Esophagus muscularis mucosa (tissue), 4 donors: ENCODE results near the gene MSL3. TPM values are rescaled to one million over a fixed set of nuclear protein-coding genes. Genes with fewer than 3 reads are reported as not detected.

Experiments
- DNase-seq: peaks from one replicate; pipeline ENCODE4 v3.0.0-alpha.2; 2017; ENCODE audit errors: extremely low spot score
- H3K27ac ChIP-seq, 4 donors: fragments of 200-600 bp; sonication (generic); replicated peaks in 1 of 4; 1 replicate in 3 of 4; 2 replicates in 1 of 4; pipeline ENCODE4 v1.5.1; 2016 to 2019; ENCODE audit warnings: mild to moderate bottlenecking in 1 of 4
- H3K27me3 ChIP-seq, 4 donors: fragments of 200-600 bp; sonication (generic); one replicate each; pipeline versions ENCODE4 v1.5.1 to v1.6.0; 2016 to 2019
- H3K36me3 ChIP-seq, 4 donors: fragments of 200-600 bp; sonication (generic); one replicate each; pipeline ENCODE4 v1.5.1; 2016 to 2019
- H3K4me1 ChIP-seq, 4 donors: fragments of 200-600 bp; sonication (generic); one replicate each; pipeline ENCODE4 v1.5.1; 2016 to 2019
- H3K4me3 ChIP-seq, 4 donors: fragments of 200-600 bp; sonication (generic); 1 replicate in 2 of 4; 2 replicates in 2 of 4; pipeline ENCODE4 v1.5.1; 2016 to 2019; ENCODE audit warnings: mild to moderate bottlenecking in 4 of 4, moderate library complexity in 1 of 4
- H3K9me3 ChIP-seq, 4 donors: fragments of 200-600 bp; sonication (generic); 1 replicate in 3 of 4; 2 replicates in 1 of 4; pipeline ENCODE4 v1.5.1; 2016 to 2019
- EP300 ChIP-seq: sonication (generic); formaldehyde crosslinking; IDR thresholded peaks from one replicate; pipeline ENCODE4 v1.6.1; 2017; ENCODE audit warnings: antibody characterized with exemption
- POLR2A ChIP-seq: fragments of 450-650 bp; IDR thresholded peaks from one replicate; pipeline ENCODE4 v1.6.1; 2017; ENCODE audit warnings: antibody characterized with exemption, moderate library complexity, mild to moderate bottlenecking, low read depth
- POLR2AphosphoS5 ChIP-seq, 2 donors: sonication (generic); formaldehyde crosslinking; IDR thresholded peaks; one replicate each; pipeline ENCODE4 v1.6.1; 2017; ENCODE audit warnings: antibody characterized with exemption in 2 of 2
- WGBS: methylation state at CpG from one replicate; pipeline ENCODE4 v1.1.5; 2018; 5-methylcytosine and 5-hydroxymethylcytosine counted together
- intact Hi-C: fragments of 100-400 bp; cut with DNase I; formaldehyde crosslinking; loops from one replicate; pipeline ENCODE4 v1.15.1; 2023
- total RNA-seq, 4 donors: library from RNA; depleted of rRNA; stranded (reverse); fragments of >200 nt; gene quantifications; one replicate each; pipeline versions ENCODE4 v1.1.0 to v1.2.1, GENCODE V29; 2016
- TF ChIP-seq, protein P1 (sequence below), 3 experiments: fragments of 200-600 bp in 2 of 3; fragments of 450-650 bp in 1 of 3; sonication (generic) in 2 of 3; IDR thresholded peaks; one replicate each; pipeline ENCODE4 v1.5.1; 2017 to 2019; ENCODE audit warnings: antibody characterized with exemption in 3 of 3, mild to moderate bottlenecking in 2 of 3, moderate library complexity in 1 of 3

Gene MSL3
- total RNA-seq, 4 donors from 2014 or later: 21.0 to 32.0 (median 24.5) TPM

DNA sequence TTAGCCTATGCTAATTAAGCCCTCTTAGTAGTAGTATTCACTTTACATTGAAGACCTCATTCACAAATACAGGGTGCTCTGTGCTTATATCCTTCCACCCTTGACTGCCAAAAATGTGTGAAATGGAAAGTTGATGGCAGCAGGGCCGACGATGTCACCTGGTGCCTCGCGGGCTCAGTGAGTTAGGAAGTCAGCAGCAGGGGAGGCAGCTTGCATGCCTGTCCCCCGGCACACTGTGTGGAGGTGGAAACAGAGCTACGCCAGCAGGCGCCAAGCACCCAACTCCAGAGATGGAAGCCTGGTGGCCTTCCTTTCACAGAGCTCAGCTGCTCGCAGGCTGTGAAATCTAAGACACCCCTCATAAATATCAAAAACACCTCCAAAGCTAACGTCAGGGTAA, 8.4 kb downstream of the MSL3 start:
- H3K27me3 ChIP-seq: no peaks in the 10 kb centered on the region
- H3K4me1 ChIP-seq: peaks cover 0 to 4% (median 0%) of the 10 kb centered on the region in 4 donors
- H3K27ac ChIP-seq: no peak overlapping the region
- H3K36me3 ChIP-seq: peaks cover 8 to 80% (median 56%) of the 10 kb centered on the region in 4 donors
- H3K4me3 ChIP-seq: no peak overlapping the region
- no peak for DNase-seq
- TF ChIP-seq POLR2A (no peak), EP300 (no peak), POLR2AphosphoS5 (IDR thresholded peaks at IDR 0.05) (no peak)
- TF ChIP-seq, protein P1, sequence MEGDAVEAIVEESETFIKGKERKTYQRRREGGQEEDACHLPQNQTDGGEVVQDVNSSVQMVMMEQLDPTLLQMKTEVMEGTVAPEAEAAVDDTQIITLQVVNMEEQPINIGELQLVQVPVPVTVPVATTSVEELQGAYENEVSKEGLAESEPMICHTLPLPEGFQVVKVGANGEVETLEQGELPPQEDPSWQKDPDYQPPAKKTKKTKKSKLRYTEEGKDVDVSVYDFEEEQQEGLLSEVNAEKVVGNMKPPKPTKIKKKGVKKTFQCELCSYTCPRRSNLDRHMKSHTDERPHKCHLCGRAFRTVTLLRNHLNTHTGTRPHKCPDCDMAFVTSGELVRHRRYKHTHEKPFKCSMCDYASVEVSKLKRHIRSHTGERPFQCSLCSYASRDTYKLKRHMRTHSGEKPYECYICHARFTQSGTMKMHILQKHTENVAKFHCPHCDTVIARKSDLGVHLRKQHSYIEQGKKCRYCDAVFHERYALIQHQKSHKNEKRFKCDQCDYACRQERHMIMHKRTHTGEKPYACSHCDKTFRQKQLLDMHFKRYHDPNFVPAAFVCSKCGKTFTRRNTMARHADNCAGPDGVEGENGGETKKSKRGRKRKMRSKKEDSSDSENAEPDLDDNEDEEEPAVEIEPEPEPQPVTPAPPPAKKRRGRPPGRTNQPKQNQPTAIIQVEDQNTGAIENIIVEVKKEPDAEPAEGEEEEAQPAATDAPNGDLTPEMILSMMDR (IDR thresholded peaks at IDR 0.05): no peak
- WGBS: 88% methylated on average over 8 of the region's 9 CpGs
- no peaks in the 10 kb centered on the region for H3K9me3 ChIP-seq
- intact Hi-C loops: loop anchor here (5.0 kb wide), 1 partner anchor 39 kb away; no protein-coding TSS in a partner anchor

DNA sequence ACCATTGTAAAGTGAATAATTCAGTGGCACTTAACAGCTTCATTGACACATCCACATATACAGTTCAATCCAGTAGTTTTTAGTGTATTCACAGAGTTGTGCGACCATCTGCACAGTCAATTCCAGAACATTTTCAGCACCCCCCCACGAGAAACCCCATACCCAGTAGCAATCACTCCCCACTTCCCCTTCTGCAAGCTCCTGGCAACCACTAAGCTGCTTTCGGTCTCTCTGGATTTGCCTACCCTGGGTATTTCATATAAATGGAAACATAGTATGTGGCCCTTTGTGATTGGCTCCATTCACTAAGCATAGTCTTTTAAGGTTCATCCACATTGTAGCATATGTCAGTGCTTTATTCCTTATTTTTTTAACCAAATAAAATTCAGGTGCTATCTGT, 10.0 kb downstream of the MSL3 start:
- H3K4me3 ChIP-seq: no peak overlapping the region
- H3K27ac ChIP-seq: no peak overlapping the region
- peaks cover 8 to 80% (median 46%) of the 10 kb centered on the region in 4 donors for H3K36me3 ChIP-seq
- WGBS: 79% methylated on average over 3 of the region's 3 CpGs
- TF ChIP-seq EP300 (no peak), POLR2A (no peak), POLR2AphosphoS5 (IDR thresholded peaks at IDR 0.05) (no peak)
- TF ChIP-seq, protein P1 (IDR thresholded peaks at IDR 0.05): no peak
- peaks cover 0 to 4% (median 0%) of the 10 kb centered on the region in 4 donors for H3K4me1 ChIP-seq
- intact Hi-C loops: loop anchor here (5.0 kb wide), 1 partner anchor 41 kb away; no protein-coding TSS in a partner anchor
- no peak for DNase-seq
- no peaks in the 10 kb centered on the region for H3K27me3 ChIP-seq
- H3K9me3 ChIP-seq: no peaks in the 10 kb centered on the region

DNA sequence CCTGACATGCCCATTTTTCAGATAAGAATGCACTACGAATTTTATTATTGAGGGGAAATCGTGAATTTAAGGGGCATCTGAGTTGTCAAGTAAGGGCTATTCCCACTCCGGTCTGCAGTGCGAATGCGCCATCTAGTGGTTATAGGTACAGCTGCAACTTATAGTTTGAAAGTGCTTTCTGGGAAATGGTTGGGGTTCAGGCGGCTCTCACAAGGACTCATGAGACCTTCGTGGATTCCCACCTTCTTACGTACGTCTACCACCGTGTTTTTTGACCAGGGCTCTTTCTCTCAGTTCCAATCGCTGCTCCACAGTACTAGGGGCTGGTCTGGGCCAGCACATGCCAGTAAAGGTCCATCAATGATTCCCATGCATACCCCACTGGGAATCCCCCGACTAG, 12.3 kb downstream of the MSL3 start:
- Histone ChIP-seq H3K27ac (no peak overlapping the region), H3K9me3 (no peaks in the 10 kb centered on the region), H3K36me3 (peaks cover 3 to 68% (median 28%) of the 10 kb centered on the region in 4 donors), H3K27me3 (no peaks in the 10 kb centered on the region), H3K4me1 (peaks cover 0 to 4% (median 0%) of the 10 kb centered on the region in 4 donors), H3K4me3 (no peak overlapping the region)
- no peak for DNase-seq
- TF ChIP-seq POLR2A (no peak), EP300 (no peak), POLR2AphosphoS5 (IDR thresholded peaks at IDR 0.05) (no peak)
- TF ChIP-seq, protein P1 (IDR thresholded peaks at IDR 0.05): peak; percentile 72 to 83 (median 74)
- intact Hi-C loops: loop anchor here (2.0 to 5.0 kb wide), 2 partner anchors 238 to 628 kb away; no protein-coding TSS in a partner anchor
- WGBS: 16% methylated on average over 12 of the region's 12 CpGs

DNA sequence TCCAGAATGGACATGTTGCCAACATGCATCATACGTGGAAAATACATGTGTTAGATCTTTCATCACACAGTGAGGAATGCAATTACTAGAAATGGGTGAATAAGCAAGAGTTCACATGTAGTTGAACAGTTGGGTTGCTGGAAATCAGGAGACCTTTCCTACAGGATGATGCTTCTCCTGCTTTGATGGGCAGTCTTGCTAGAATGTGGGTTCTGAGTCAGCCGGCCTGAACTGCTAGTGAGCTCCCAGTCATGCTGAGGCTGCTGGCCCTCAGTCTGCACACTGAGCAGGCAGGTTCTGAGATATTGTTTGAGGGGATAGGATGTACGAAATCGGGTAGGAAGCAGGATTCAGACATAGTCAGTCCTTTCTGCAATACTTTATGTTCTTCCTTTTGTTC, 20.2 kb downstream of the MSL3 start:
- 84% methylated on average over 4 of the region's 4 CpGs for WGBS
- no peaks in the 10 kb centered on the region for H3K27me3 ChIP-seq
- H3K27ac ChIP-seq: no peak overlapping the region
- no peak overlapping the region for H3K4me3 ChIP-seq
- peaks cover 0 to 23% (median 10%) of the 10 kb centered on the region in 4 donors for H3K36me3 ChIP-seq
- intact Hi-C loops: no loop called here
- TF ChIP-seq EP300: no peak
- TF ChIP-seq, protein P1 (IDR thresholded peaks at IDR 0.05): no peak
- no peak for TF ChIP-seq POLR2AphosphoS5 (IDR thresholded peaks at IDR 0.05)
- TF ChIP-seq POLR2A: no peak
- H3K4me1 ChIP-seq: no peaks in the 10 kb centered on the region
- no peaks in the 10 kb centered on the region for H3K9me3 ChIP-seq
- DNase-seq: no peak

DNA sequence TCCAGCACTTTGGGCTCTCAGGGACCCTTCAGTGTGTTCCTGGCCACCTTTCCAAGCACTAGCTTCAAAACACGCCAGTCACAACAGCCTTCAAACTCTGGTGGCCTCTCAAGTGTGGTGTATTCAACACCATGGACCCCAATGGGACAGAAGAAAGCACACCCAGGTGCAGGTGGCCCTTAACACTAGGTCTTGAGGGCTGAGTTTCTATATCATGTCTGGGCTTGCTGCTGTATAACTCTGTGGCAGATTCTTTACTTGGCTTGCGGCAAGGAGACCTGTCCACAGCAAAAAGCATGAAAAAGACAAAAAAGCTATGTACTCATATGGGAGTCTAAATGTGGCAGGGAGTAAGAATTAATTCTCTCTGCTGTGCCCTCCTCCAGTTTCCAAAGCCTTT, 23.1 kb downstream of the MSL3 start:
- 93% methylated on average over 2 of the region's 2 CpGs for WGBS
- Histone ChIP-seq H3K4me3 (no peak overlapping the region), H3K27ac (no peak overlapping the region), H3K27me3 (no peaks in the 10 kb centered on the region), H3K36me3 (peaks cover 0 to 7% (median 1%) of the 10 kb centered on the region in 4 donors), H3K4me1 (no peaks in the 10 kb centered on the region), H3K9me3 (no peaks in the 10 kb centered on the region)
- no peak for DNase-seq
- intact Hi-C loops: no loop called here
- TF ChIP-seq POLR2AphosphoS5 (IDR thresholded peaks at IDR 0.05) (no peak), EP300 (no peak), POLR2A (no peak)
- TF ChIP-seq, protein P1 (IDR thresholded peaks at IDR 0.05): no peak
